Anterior cingulate cortex (tissue), 58 donors: ENCODE data around the gene SMCO2.

Source experiments
- DNase-seq, 58 donors: peaks; one replicate each; lab custom pipeline; 2025; lab: John Stamatoyannopoulos, UW

The SMCO2 gene

GRCh38 chr12:27497446-27497845, 50.9 kb downstream of the SMCO2 start:
- DNase-seq: no peak

GRCh38 chr12:27498149-27498548, 51.6 kb downstream of the SMCO2 start:
- DNase-seq: no peak

- DNase-seq: no peak
Observed at GRCh38 chr12:27498761-27499160, 52.2 kb downstream of the SMCO2 start.

- no peak for DNase-seq
Observed at GRCh38 chr12:27499377-27499776, 52.8 kb downstream of the SMCO2 start.

GRCh38 chr12:27500546-27500945, 54.0 kb downstream of the SMCO2 start:
- DNase-seq: no peak

- no peak for DNase-seq
Observed at GRCh38 chr12:27502021-27502435, 55.5 kb downstream of the SMCO2 start.

GRCh38 chr12:27504507-27504906, 58.0 kb downstream of the SMCO2 start:
- DNase-seq: no peak

- DNase-seq: no peak
Observed at GRCh38 chr12:27505109-27505508, 58.6 kb downstream of the SMCO2 start.

- no peak for DNase-seq
Observed at GRCh38 chr12:27505761-27506160, 59.2 kb downstream of the SMCO2 start.

- no peak for DNase-seq
Observed at GRCh38 chr12:27506645-27507189, 60.2 kb downstream of the SMCO2 start.

- peak in 3 of 58 donors; percentile 4 to 22 (median 11) for DNase-seq
Observed at GRCh38 chr12:27508736-27509431, 62.3 kb downstream of the SMCO2 start.

- peak in 8 of 58 donors; percentile 9 to 66 (median 31) for DNase-seq
Observed at GRCh38 chr12:27511031-27511722, 64.6 kb downstream of the SMCO2 start.

- DNase-seq: no peak
Observed at GRCh38 chr12:27511723-27512045, 65.1 kb downstream of the SMCO2 start.

- DNase-seq: no peak
Observed at GRCh38 chr12:27513155-27513824, 66.8 kb downstream of the SMCO2 start.

- no peak for DNase-seq
Observed at GRCh38 chr12:27515671-27516070, 69.1 kb downstream of the SMCO2 start.

GRCh38 chr12:27516625-27517024, 70.1 kb downstream of the SMCO2 start:
- no peak for DNase-seq

- DNase-seq: no peak
Observed at GRCh38 chr12:27517546-27517945, 71.0 kb downstream of the SMCO2 start.

- DNase-seq: no peak
Observed at GRCh38 chr12:27517961-27518665, 71.6 kb downstream of the SMCO2 start.

- DNase-seq: no peak
Observed at GRCh38 chr12:27521066-27521465, 74.5 kb downstream of the SMCO2 start.

GRCh38 chr12:27521981-27522380, 75.4 kb downstream of the SMCO2 start:
- no peak for DNase-seq

- peak in 4 of 58 donors; percentile 49 to 67 (median 54) for DNase-seq
Observed at GRCh38 chr12:27523305-27523641, 76.7 kb downstream of the SMCO2 start.
